ENCODE data around the gene NPC1L1.

Gene NPC1L1

GRCh38 chr7:44490351-44491200, 50.6 kb downstream of the NPC1L1 start, which contains the start of gene NUDCD3:
TSS of gene NUDCD3 (minus strand) at chr7:44490658. CDS start at chr7:44490600, 58 bp downstream.
- Histone ChIP-seq H3K27me3 (ENCODE audit: insufficient read depth, poor library complexity, severe bottlenecking) (no peaks in the 10 kb centered on the region), H3K4me3 (replicated peaks; ENCODE audit: insufficient read depth, low read length) (peak within 1 kb of the TSS; percentile 69), H3K27ac (replicated peaks) (peak within 1 kb of the TSS; percentile 99)
- TF ChIP-seq REST (IDR thresholded peaks at IDR 0.05; ENCODE audit: insufficient replicate concordance, low read depth) (peak; percentile 66), SPI1 (IDR thresholded peaks at IDR 0.05; ENCODE audit: borderline replicate concordance, low read depth) (no peak), GABPA (IDR thresholded peaks at IDR 0.05; ENCODE audit: low read depth) (peak; percentile 98), CTCF (IDR thresholded peaks at IDR 0.05; ENCODE audit: insufficient read depth, low read length) (no peak), POLR2AphosphoS5 (IDR thresholded peaks at IDR 0.05; ENCODE audit: low read depth) (peak; percentile 85)
- DNase-seq (ENCODE audit: low read depth in 1 of 2, low spot score in 1 of 2), result peak; percentile 87

DNA sequence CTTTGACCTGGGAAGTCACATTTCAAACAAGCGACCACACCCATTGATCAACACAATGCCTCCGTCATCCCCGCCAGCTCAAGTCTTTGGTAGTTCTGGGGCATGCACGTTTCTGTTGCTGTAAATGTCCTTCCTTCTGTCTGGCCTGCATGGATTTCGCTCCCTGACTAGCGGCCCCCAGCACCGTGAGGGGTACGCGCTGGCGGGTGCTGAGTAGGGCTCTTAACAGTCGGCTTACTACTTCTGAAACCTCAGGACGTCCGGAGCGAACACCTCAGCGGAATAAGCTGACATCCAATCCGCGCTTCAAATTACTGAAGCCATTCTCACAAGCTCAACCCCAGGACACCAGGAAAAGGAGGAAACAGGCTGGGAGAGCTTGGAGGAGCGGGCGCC, 51.2 kb downstream of the NPC1L1 start:
- Histone ChIP-seq H3K27ac (replicated peaks) (peak overlapping the region; percentile 99), H3K27me3 (ENCODE audit: insufficient read depth, poor library complexity, severe bottlenecking) (no peaks in the 10 kb centered on the region), H3K4me3 (replicated peaks; ENCODE audit: insufficient read depth, low read length) (peak overlapping the region; percentile 69)
- DNase-seq (ENCODE audit: low read depth in 1 of 2, low spot score in 1 of 2), result peak in 1 of 2 experiments; percentile 20
- TF ChIP-seq POLR2AphosphoS5 (IDR thresholded peaks at IDR 0.05; ENCODE audit: low read depth) (no peak), CTCF (IDR thresholded peaks at IDR 0.05; ENCODE audit: insufficient read depth, low read length) (no peak), GABPA (IDR thresholded peaks at IDR 0.05; ENCODE audit: low read depth) (no peak), SPI1 (IDR thresholded peaks at IDR 0.05; ENCODE audit: borderline replicate concordance, low read depth) (no peak), REST (IDR thresholded peaks at IDR 0.05; ENCODE audit: insufficient replicate concordance, low read depth) (no peak)

- Histone ChIP-seq H3K27ac (replicated peaks) (no peak overlapping the region), H3K27me3 (ENCODE audit: insufficient read depth, poor library complexity, severe bottlenecking) (no peaks in the 10 kb centered on the region), H3K4me3 (replicated peaks; ENCODE audit: insufficient read depth, low read length) (peak overlapping the region; percentile 69; the same call in 1 of the 2 replicates)
- TF ChIP-seq POLR2AphosphoS5 (IDR thresholded peaks at IDR 0.05; ENCODE audit: low read depth) (no peak), CTCF (IDR thresholded peaks at IDR 0.05; ENCODE audit: insufficient read depth, low read length) (no peak), SPI1 (IDR thresholded peaks at IDR 0.05; ENCODE audit: borderline replicate concordance, low read depth) (no peak), GABPA (IDR thresholded peaks at IDR 0.05; ENCODE audit: low read depth) (no peak), REST (IDR thresholded peaks at IDR 0.05; ENCODE audit: insufficient replicate concordance, low read depth) (no peak)
- DNase-seq (ENCODE audit: low read depth in 1 of 2, low spot score in 1 of 2), result no peak
Measured at GRCh38 chr7:44488955-44489354, 52.2 kb downstream of the NPC1L1 start.
